H1 (cell line): Measurements from ENCODE around the gene RIPK4. TPM values are rescaled to one million over a fixed set of nuclear protein-coding genes. Genes with fewer than 3 reads are reported as not detected.

Experiments
- CTCF ChIA-PET: fragments of 300-600 bp; sonication (Branson Sonifier 250); formaldehyde crosslinking; loops from one replicate; lab custom pipeline; 2021; ENCODE audit not compliant: partially characterized antibody; lab: Charles Lee
- POLR2A ChIA-PET: fragments of 300-600 bp; sonication (Branson Sonifier 250); formaldehyde crosslinking; loops from one replicate; lab custom pipeline; 2021; ENCODE audit warnings: inconsistent platforms; ENCODE audit not compliant: partially characterized antibody; lab: Charles Lee
- DNase-seq, 2 experiments: peaks; one replicate each; pipeline versions ENCODE4 v3.0.0 to v3.0.0-alpha.2; 2010 to 2022; ENCODE audit warnings: low spot score in 2 of 2, low read depth in 1 of 2, mixed read lengths in 1 of 2
- FAIRE-seq: peaks from 2 replicates; lab custom pipeline; 2011; peaks lifted over from hg19 to GRCh38; lab: Jason Lieb, UNC
- H2AFZ ChIP-seq: 2 replicates; pipeline ENCODE4 v1.8.1; 2012; ENCODE audit warnings: low read length, inconsistent platforms
- H2AK5ac ChIP-seq: 2 replicates; pipeline ENCODE4 v1.6.1; 2013; ENCODE audit warnings: low read depth, low read length
- H2BK120ac ChIP-seq: replicated peaks from 2 replicates; pipeline ENCODE3; 2013; ENCODE audit warnings: low read depth, low read length, inconsistent platforms
- H2BK12ac ChIP-seq: 2 replicates; pipeline ENCODE4 v1.6.1; 2013; ENCODE audit warnings: low read depth, low read length
- H2BK15ac ChIP-seq: 2 replicates; pipeline ENCODE4 v1.6.1; 2013; ENCODE audit warnings: low read length
- H2BK20ac ChIP-seq: 2 replicates; pipeline ENCODE4 v1.6.1; 2013; ENCODE audit warnings: low read length
- H2BK5ac ChIP-seq: 2 replicates; pipeline ENCODE4 v1.6.1; 2013; ENCODE audit warnings: low read depth, low read length
- H3K14ac ChIP-seq: 2 replicates; pipeline ENCODE4 v1.6.1; 2013; ENCODE audit warnings: inconsistent platforms; ENCODE audit not compliant: insufficient read length
- H3K18ac ChIP-seq: 2 replicates; pipeline ENCODE4 v1.6.1; 2013; ENCODE audit warnings: low read length; ENCODE audit errors: extremely low read depth
- H3K23ac ChIP-seq: 2 replicates; pipeline ENCODE4 v1.6.1; 2013; ENCODE audit warnings: inconsistent platforms; ENCODE audit not compliant: insufficient read length
- H3K23me2 ChIP-seq: 2 replicates; pipeline ENCODE4 v1.6.1; 2013; ENCODE audit warnings: low read depth, low read length
- H3K27ac ChIP-seq: 2 replicates; pipeline ENCODE4 v1.6.1; 2011; ENCODE audit warnings: low read depth, low read length, inconsistent platforms
- H3K27me3 ChIP-seq, 4 experiments: replicated peaks in 1 of 4; 1 replicate in 1 of 4; 2 replicates in 3 of 4; pipeline versions ENCODE4 v1.6.1 to v1.8.1; 2011 to 2013; ENCODE audit warnings: low read length in 3 of 4, mild to moderate bottlenecking in 3 of 4, inconsistent platforms in 2 of 4, mixed read lengths in 2 of 4, moderate library complexity in 1 of 4; ENCODE audit not compliant: control insufficient read depth in 3 of 4, insufficient read depth in 3 of 4; ENCODE audit errors: extremely low read depth in 1 of 4
- H3K36me3 ChIP-seq, 4 experiments: 2 replicates each; pipeline versions ENCODE4 v1.6.1 to v1.8.1; 2011 to 2013; ENCODE audit warnings: mild to moderate bottlenecking in 4 of 4, low read length in 3 of 4, moderate library complexity in 2 of 4, control low read depth in 1 of 4, inconsistent platforms in 1 of 4; ENCODE audit not compliant: insufficient read depth in 4 of 4, control insufficient read depth in 2 of 4
- H3K4ac ChIP-seq: replicated peaks from 2 replicates; pipeline ENCODE3; 2013; ENCODE audit warnings: low read length, low read depth, mixed read lengths, inconsistent platforms; ENCODE audit not compliant: insufficient read length
- H3K4me1 ChIP-seq, 4 experiments: replicated peaks in 1 of 4; 1 replicate in 1 of 4; 2 replicates in 3 of 4; pipeline versions ENCODE4 v1.6.1 to v1.8.1; 2011 to 2013; ENCODE audit warnings: low read length in 3 of 4, inconsistent platforms in 2 of 4, mixed read lengths in 1 of 4; ENCODE audit not compliant: insufficient read depth in 4 of 4, control insufficient read depth in 3 of 4
- H3K4me2 ChIP-seq, 2 experiments: 2 replicates each; pipeline versions ENCODE4 v1.6.1 to v1.8.1; 2011 to 2013; ENCODE audit warnings: low read depth in 2 of 2, low read length in 2 of 2, control low read depth in 1 of 2, inconsistent platforms in 1 of 2, mild to moderate bottlenecking in 1 of 2; ENCODE audit not compliant: insufficient read depth in 1 of 2
- H3K4me3 ChIP-seq, 4 experiments: fragments of 200-600, 300-600 bp in 1 of 4; sonication (generic), shearing (Covaris generic), sonication (Bioruptor Twin) in 1 of 4; 2 replicates each; pipeline versions ENCODE4 v1.5.1 to v1.8.1; 2011 to 2016; ENCODE audit warnings: low read length in 4 of 4, low read depth in 3 of 4, control low read depth in 2 of 4, inconsistent platforms in 2 of 4, mild to moderate bottlenecking in 2 of 4, mixed read lengths in 1 of 4, moderate library complexity in 1 of 4; ENCODE audit not compliant: insufficient read depth in 2 of 4; ENCODE audit errors: extremely low read depth in 1 of 4
- H3K56ac ChIP-seq: replicated peaks from 2 replicates; pipeline ENCODE3; 2013; ENCODE audit warnings: low read depth, mild to moderate bottlenecking, mixed read lengths, low read length, inconsistent platforms; ENCODE audit not compliant: insufficient read length
- H3K79me1 ChIP-seq: 2 replicates; pipeline ENCODE4 v1.6.1; 2013; ENCODE audit warnings: low read depth, low read length, control low read depth
- H3K79me2 ChIP-seq, 2 experiments: 2 replicates each; pipeline versions ENCODE4 v1.6.1 to v1.8.1; 2012 to 2013; ENCODE audit warnings: low read length in 2 of 2, mild to moderate bottlenecking in 2 of 2, inconsistent platforms in 1 of 2; ENCODE audit not compliant: insufficient read depth in 2 of 2, control insufficient read depth in 1 of 2
- H3K9ac ChIP-seq, 4 experiments: replicated peaks in 1 of 4; 1 replicate in 1 of 4; 2 replicates in 3 of 4; pipeline versions ENCODE4 v1.6.1 to v1.8.1; 2011 to 2013; ENCODE audit warnings: low read depth in 3 of 4, low read length in 3 of 4, control low read depth in 2 of 4, mild to moderate bottlenecking in 2 of 4, moderate library complexity in 2 of 4, inconsistent platforms in 1 of 4; ENCODE audit errors: extremely low read depth in 1 of 4
- H3K9me3 ChIP-seq, 2 experiments: 2 replicates each; pipeline versions ENCODE4 v1.6.1 to v1.8.1; 2012 to 2013; ENCODE audit warnings: mild to moderate bottlenecking in 2 of 2, moderate library complexity in 2 of 2, control low read depth in 1 of 2, inconsistent platforms in 1 of 2, low read depth in 1 of 2, low read length in 1 of 2, mixed read lengths in 1 of 2; ENCODE audit not compliant: insufficient read depth in 2 of 2
- H4K20me1 ChIP-seq, 2 experiments: replicated peaks in 1 of 2; 2 replicates each; pipeline versions ENCODE3 to v1.8.1; 2011 to 2013; ENCODE audit warnings: inconsistent platforms in 2 of 2, low read length in 2 of 2, mild to moderate bottlenecking in 1 of 2; ENCODE audit not compliant: insufficient read depth in 2 of 2, control insufficient read depth in 1 of 2
- H4K5ac ChIP-seq: 2 replicates; pipeline ENCODE4 v1.6.1; 2013; ENCODE audit warnings: low read length, low read depth, mixed read lengths, inconsistent platforms; ENCODE audit not compliant: insufficient read length
- H4K8ac ChIP-seq: 2 replicates; pipeline ENCODE4 v1.8.0; 2013; ENCODE audit warnings: mild to moderate bottlenecking, moderate library complexity, low read length, inconsistent platforms; ENCODE audit not compliant: insufficient read depth; ENCODE audit errors: extremely low read depth
- H4K91ac ChIP-seq: replicated peaks from 2 replicates; pipeline ENCODE3; 2013; ENCODE audit warnings: low read length, mixed read lengths, inconsistent platforms; ENCODE audit not compliant: insufficient read length
- JUN ChIP-seq: IDR thresholded peaks from 2 replicates; pipeline ENCODE4 v1.6.1; 2011; ENCODE audit warnings: low read depth, mild to moderate bottlenecking, improper control_type of control experiment, low read length
- NANOG ChIP-seq: IDR thresholded peaks from 2 replicates; pipeline ENCODE4 v1.6.1; 2011; ENCODE audit warnings: low read length, low read depth, mild to moderate bottlenecking, inconsistent platforms; ENCODE audit not compliant: insufficient read depth, poor library complexity, severe bottlenecking
- WGBS, 2 experiments: shearing (Covaris generic) in 1 of 2; methylation state at CpG; one replicate each; pipeline versions ENCODE4 v1.1.6 to v1.1.7; 2013 to 2015; ENCODE audit warnings: low lambda C conversion rate in 2 of 2, mixed read lengths in 2 of 2, inconsistent platforms in 1 of 2, low coverage in 1 of 2, missing lambda C conversion rate in 1 of 2; ENCODE audit not compliant: insufficient replicate concordance in 2 of 2, insufficient coverage in 1 of 2, insufficient read length in 1 of 2; ENCODE audit errors: extremely low coverage in 1 of 2, missing lambda C conversion rate in 1 of 2; 5-methylcytosine and 5-hydroxymethylcytosine counted together
- polyA plus RNA-seq, 7 experiments: library from polyadenylated mRNA; depleted of rRNA in 3 of 7; stranded (reverse) in 5 of 7; unstranded in 2 of 7; fragments of >200 nt in 5 of 7; fragments of 200-250 nt in 2 of 7; gene quantifications; 1 replicate in 5 of 7; 2 replicates in 1 of 7; 4 replicates in 1 of 7; pipeline versions ENCODE4 v1.2.1 to v1.2.3, GENCODE V29; 2011 to 2013; ENCODE audit warnings: missing spikeins in 2 of 7, mixed read lengths in 2 of 7
- total RNA-seq: library from RNA; stranded (reverse); fragmentation: NEBNext Ultra II Directional; extraction: Animal tissue kit (Norgen Biotek cat#: 25700); gene quantifications from 2 replicates; pipeline ENCODE4 v1.2.1, GENCODE V29; 2021

Gene RIPK4
- total and polyA plus RNA-seq, 2 of the 8 experiments (the other 6 are each of a cell fraction or from before 2014, with no cell fraction given) = 2.7 to 5.6 TPM

GRCh38 chr21:41761211-41761933 lies 5.5 kb downstream of the RIPK4 start:
- Histone ChIP-seq H2AFZ (no peak overlapping the region), H3K18ac (peak overlapping the region; percentile 42; the same call in 1 of the 2 replicates), H4K20me1 (peaks cover 7 to 11% of the 10 kb centered on the region in 2 experiments), H2BK120ac (no peak overlapping the region), H4K5ac (no peak overlapping the region), H2AK5ac (no peak overlapping the region), H3K9me3 (no peaks in the 10 kb centered on the region), H3K23me2 (peaks cover 17% of the 10 kb centered on the region), H3K4me2 (peak overlapping the region; percentile 87 to 99), H3K4me3 (peak overlapping the region; percentile 30 to 63 (median 52); a peak in 7 of 8 replicates), H2BK20ac (no peak overlapping the region), H3K27me3 (peaks cover 21 to 53% (median 45%) of the 10 kb centered on the region in 4 experiments), H3K36me3 (peaks cover 0 to 1% (median 0%) of the 10 kb centered on the region in 4 experiments; a peak in 1 of 8 replicates), H3K14ac (no peak overlapping the region), H3K79me1 (peaks cover 3% of the 10 kb centered on the region; the same call in 1 of the 2 replicates), H3K4ac (no peak overlapping the region), H2BK5ac (no peak overlapping the region), H3K4me1 (peaks cover 31 to 54% (median 35%) of the 10 kb centered on the region in 4 experiments), H4K8ac (no peak overlapping the region), H3K27ac (no peak overlapping the region), H3K56ac (no peak overlapping the region), H3K79me2 (peaks cover 0 to 41% of the 10 kb centered on the region in 2 experiments; a peak in 3 of 4 replicates), H3K9ac (no peak overlapping the region; a peak in 2 of 7 replicates), H4K91ac (peak overlapping the region; percentile 16), H2BK15ac (no peak overlapping the region), H2BK12ac (peak overlapping the region; percentile 69; the same call in 1 of the 2 replicates), H3K23ac (no peak overlapping the region)
- ChIA-PET CTCF (interaction anchor here (0.5 to 9.1 kb wide), 8 partner anchors 8 to 592 kb away, joined by 3 to 71 read pairs (median 6); no protein-coding TSS in a partner anchor), POLR2A (interaction anchor here (1.4 to 4.2 kb wide), 5 partner anchors 8 to 41 kb away, joined by 3 to 23 read pairs (median 7); no protein-coding TSS in a partner anchor)
- 2% methylated on average over 22 of the region's 22 CpGs; no CpG with 5 or more reads in 1 of the 2 experiments for WGBS, 2 experiments
- DNase-seq (no peak), FAIRE-seq (no peak)
- TF ChIP-seq NANOG = no peak
- no peak for TF ChIP-seq JUN
